ENCODE measurements around the gene CLDN12. TPM values are rescaled to one million over a fixed set of nuclear protein-coding genes. Genes with fewer than 3 reads are reported as not detected.

CLDN12 gene
- total and polyA plus RNA-seq, 8 donors = 10.5 to 33.3 (median 16.8) TPM

GRCh38 chr7:90446137-90446899 lies 43.1 kb downstream of the CLDN12 start:
- 55 to 58% methylated on average over 4 of the region's 4 CpGs for WGBS, 2 donors
- ATAC-seq (peak in 2 of 4 donors; percentile 43 to 76), FAIRE-seq (no peak), DNase-seq (no peak)
- Histone ChIP-seq H3K9me3 (no peaks in the 10 kb centered on the region), H3K36me3 (no peaks in the 10 kb centered on the region), H3K4me3 (no peak overlapping the region), H3K27me3 (no peaks in the 10 kb centered on the region), H3K27ac (no peak overlapping the region), H3K4me1 (no peaks in the 10 kb centered on the region)
- TF ChIP-seq CTCF (IDR thresholded peaks at IDR 0.05) = no peak
- intact Hi-C loops (cut with DNase I) = no loop called here

GRCh38 chr7:90453259-90453891 lies 50.1 kb downstream of the CLDN12 start:
- peak in 1 of 4 donors; percentile 37 for ATAC-seq

GRCh38 chr7:90453931-90454330 lies 50.7 kb downstream of the CLDN12 start:
- intact Hi-C loops (cut with DNase I) = loop anchor here in 1 of 3 donors (10.0 kb wide), 1 partner anchor 581 kb away; no protein-coding TSS in a partner anchor
- WGBS, 2 donors = 5 to 16% methylated on average over 1 of the region's 1 CpG
- DNase-seq = no peak
- peak in 3 of 4 donors; percentile 65 to 85 (median 71) for ATAC-seq
- no peak for TF ChIP-seq CTCF (IDR thresholded peaks at IDR 0.05)
- no peak overlapping the region for H3K4me3 ChIP-seq
- no peak for FAIRE-seq
- peak overlapping the region in 1 of 4 donors; percentile 5 for H3K27ac ChIP-seq
- no peaks in the 10 kb centered on the region for H3K36me3 ChIP-seq
- no peaks in the 10 kb centered on the region for H3K9me3 ChIP-seq
- no peaks in the 10 kb centered on the region for H3K27me3 ChIP-seq
- H3K4me1 ChIP-seq = peaks cover 8 to 28% (median 10%) of the 10 kb centered on the region in 3 donors

More at GRCh38 chr7:90453259-90453891, 50.1 kb downstream of the CLDN12 start:
- DNase-seq (no peak), FAIRE-seq (no peak)
- Histone ChIP-seq H3K9me3 (no peaks in the 10 kb centered on the region), H3K27ac (no peak overlapping the region), H3K27me3 (no peaks in the 10 kb centered on the region), H3K4me3 (no peak overlapping the region), H3K4me1 (peaks cover 8 to 28% (median 10%) of the 10 kb centered on the region in 3 donors), H3K36me3 (no peaks in the 10 kb centered on the region)
- TF ChIP-seq CTCF (IDR thresholded peaks at IDR 0.05) = no peak
- intact Hi-C loops (cut with DNase I) = loop anchor here in 1 of 3 donors (10.0 kb wide), 1 partner anchor 581 kb away; no protein-coding TSS in a partner anchor

- WGBS, 2 donors = 26 to 27% methylated on average over 6 of the region's 6 CpGs
- ATAC-seq = peak; percentile 80 to 92 (median 90)
These were observed 52.1 kb downstream of the CLDN12 start for GRCh38 chr7:90455163-90456030.

More at GRCh38 chr7:90455163-90456030, 52.1 kb downstream of the CLDN12 start:
- no peak for DNase-seq
- peaks cover 8 to 28% (median 10%) of the 10 kb centered on the region in 3 donors for H3K4me1 ChIP-seq
- H3K4me3 ChIP-seq = no peak overlapping the region
- peak; percentile 75 for FAIRE-seq
- no peak overlapping the region for H3K27ac ChIP-seq
- intact Hi-C loops (cut with DNase I) = loop anchor here in 1 of 3 donors (10.0 kb wide), 1 partner anchor 579 kb away; no protein-coding TSS in a partner anchor
- no peaks in the 10 kb centered on the region for H3K27me3 ChIP-seq
- H3K9me3 ChIP-seq = no peaks in the 10 kb centered on the region
- peak; percentile 6 to 49 (median 43) for TF ChIP-seq CTCF (IDR thresholded peaks at IDR 0.05)
- no peaks in the 10 kb centered on the region for H3K36me3 ChIP-seq
